ENCODE data around the gene PKHD1.

The PKHD1 gene

GRCh38 chr6:51675020-51675921, 412.1 kb downstream of the PKHD1 start:
- no peak for DNase-seq

- DNase-seq: no peak
These were observed 423.9 kb downstream of the PKHD1 start for GRCh38 chr6:51663525-51663924.

- no peak for DNase-seq
These were observed 426.6 kb downstream of the PKHD1 start for GRCh38 chr6:51660767-51661166.

- no peak for DNase-seq
These were observed 429.9 kb downstream of the PKHD1 start for GRCh38 chr6:51657491-51657890.

GRCh38 chr6:51655517-51655916, 431.9 kb downstream of the PKHD1 start:
- no peak for DNase-seq

GRCh38 chr6:51654647-51655046, 432.8 kb downstream of the PKHD1 start:
- DNase-seq: no peak

GRCh38 chr6:51651132-51651817, 436.1 kb downstream of the PKHD1 start:
- no peak for DNase-seq

- DNase-seq: no peak
These were observed 438.6 kb downstream of the PKHD1 start for GRCh38 chr6:51648774-51649173.

- no peak for DNase-seq
These were observed 439.2 kb downstream of the PKHD1 start for GRCh38 chr6:51648236-51648635.

- no peak for DNase-seq
These were observed 443.0 kb downstream of the PKHD1 start for GRCh38 chr6:51644426-51644825.

- no peak for DNase-seq
These were observed 447.4 kb downstream of the PKHD1 start for GRCh38 chr6:51640021-51640420.

- DNase-seq: no peak
These were observed 454.0 kb downstream of the PKHD1 start for GRCh38 chr6:51633424-51633823.

GRCh38 chr6:51630011-51630410, 457.4 kb downstream of the PKHD1 start:
- no peak for DNase-seq

GRCh38 chr6:51626391-51626790, 461.0 kb downstream of the PKHD1 start:
- DNase-seq: no peak

GRCh38 chr6:51625566-51625965, 461.8 kb downstream of the PKHD1 start:
- DNase-seq: no peak

- DNase-seq: no peak
These were observed 466.4 kb downstream of the PKHD1 start for GRCh38 chr6:51620971-51621370.

GRCh38 chr6:51619042-51619799, 468.2 kb downstream of the PKHD1 start:
- no peak for DNase-seq

GRCh38 chr6:51618563-51618962, 468.9 kb downstream of the PKHD1 start:
- DNase-seq: no peak

- no peak for DNase-seq
These were observed 469.7 kb downstream of the PKHD1 start for GRCh38 chr6:51617751-51618150.

- no peak for DNase-seq
These were observed 471.2 kb downstream of the PKHD1 start for GRCh38 chr6:51616243-51616642.

GRCh38 chr6:51614725-51615124, 472.7 kb downstream of the PKHD1 start:
- DNase-seq: no peak

GRCh38 chr6:51613558-51613957, 473.9 kb downstream of the PKHD1 start:
- DNase-seq: no peak

GRCh38 chr6:51608932-51609331, 478.5 kb downstream of the PKHD1 start:
- no peak for DNase-seq

GRCh38 chr6:51608383-51608782, 479.0 kb downstream of the PKHD1 start:
- no peak for DNase-seq
